ENCODE data around the gene ARRDC3. TPM values are rescaled to one million over a fixed set of nuclear protein-coding genes. Genes with fewer than 3 reads are reported as not detected.

The ARRDC3 gene
- polyA plus RNA-seq, 1 donor from 2014 or later = 297 TPM

DNA sequence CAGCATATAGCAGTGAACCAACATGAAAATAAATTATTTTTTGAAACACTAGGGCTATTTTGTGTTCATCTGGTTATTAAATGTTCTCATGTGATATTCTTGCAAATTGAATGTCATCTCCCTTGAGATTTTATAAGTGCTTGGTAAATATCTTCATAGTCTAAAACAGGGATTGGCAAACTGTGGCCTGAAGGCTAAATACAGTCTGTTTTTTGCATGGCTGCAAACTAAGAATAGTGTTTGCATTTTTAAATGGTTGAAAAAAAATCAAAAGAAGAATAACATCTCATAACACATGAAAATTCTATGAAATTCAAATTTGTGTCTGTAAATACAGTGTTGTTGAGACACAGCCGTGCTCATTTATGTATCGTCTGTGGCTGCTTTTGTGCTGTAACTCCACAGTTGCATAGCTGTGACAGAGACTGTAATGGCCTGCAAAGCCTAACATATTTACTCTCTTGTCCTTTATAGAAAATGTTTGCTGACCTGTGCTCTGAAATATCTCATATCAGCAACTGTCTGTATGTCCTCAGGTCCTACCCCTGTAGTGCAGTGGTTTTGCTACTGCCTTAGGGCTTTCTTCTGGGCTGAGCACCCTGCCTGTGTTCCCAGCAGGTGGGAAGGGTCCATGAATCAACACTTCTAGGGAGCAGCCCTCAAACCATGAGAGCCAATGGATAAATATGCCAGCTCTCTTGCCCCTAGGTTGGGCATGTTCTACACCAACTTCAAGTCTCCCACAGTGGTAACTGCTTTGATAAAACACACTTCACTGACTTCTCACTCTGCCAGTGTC, 41.7 kb upstream of the ARRDC3 start:
- Histone ChIP-seq H2AFZ (ENCODE audit: low read depth, low read length) (no peak overlapping the region), H3K36me3 (ENCODE audit: insufficient read depth, low read length) (no peaks in the 10 kb centered on the region), H3K27ac (ENCODE audit: low read length) (no peak overlapping the region), H3K9me2 (ENCODE audit: insufficient read depth, low read length) (no peaks in the 10 kb centered on the region), H3K9ac (ENCODE audit: low read length) (no peak overlapping the region), H3F3A (ENCODE audit: insufficient read depth, low read length, poor library complexity, severe bottlenecking) (no peaks in the 10 kb centered on the region), H3K27me3 (ENCODE audit: insufficient read depth, low read depth, low read length) (no peaks in the 10 kb centered on the region), H3K4me3 (ENCODE audit: low read length) (no peak overlapping the region), H3K4me2 (ENCODE audit: low read length) (no peak overlapping the region), H3K79me2 (replicated peaks; ENCODE audit: insufficient read depth, low read length) (no peaks in the 10 kb centered on the region), H4K20me1 (ENCODE audit: insufficient read depth) (no peaks in the 10 kb centered on the region), H3K9me3 (ENCODE audit: low read length) (no peaks in the 10 kb centered on the region)
- TF ChIP-seq, protein P1, sequence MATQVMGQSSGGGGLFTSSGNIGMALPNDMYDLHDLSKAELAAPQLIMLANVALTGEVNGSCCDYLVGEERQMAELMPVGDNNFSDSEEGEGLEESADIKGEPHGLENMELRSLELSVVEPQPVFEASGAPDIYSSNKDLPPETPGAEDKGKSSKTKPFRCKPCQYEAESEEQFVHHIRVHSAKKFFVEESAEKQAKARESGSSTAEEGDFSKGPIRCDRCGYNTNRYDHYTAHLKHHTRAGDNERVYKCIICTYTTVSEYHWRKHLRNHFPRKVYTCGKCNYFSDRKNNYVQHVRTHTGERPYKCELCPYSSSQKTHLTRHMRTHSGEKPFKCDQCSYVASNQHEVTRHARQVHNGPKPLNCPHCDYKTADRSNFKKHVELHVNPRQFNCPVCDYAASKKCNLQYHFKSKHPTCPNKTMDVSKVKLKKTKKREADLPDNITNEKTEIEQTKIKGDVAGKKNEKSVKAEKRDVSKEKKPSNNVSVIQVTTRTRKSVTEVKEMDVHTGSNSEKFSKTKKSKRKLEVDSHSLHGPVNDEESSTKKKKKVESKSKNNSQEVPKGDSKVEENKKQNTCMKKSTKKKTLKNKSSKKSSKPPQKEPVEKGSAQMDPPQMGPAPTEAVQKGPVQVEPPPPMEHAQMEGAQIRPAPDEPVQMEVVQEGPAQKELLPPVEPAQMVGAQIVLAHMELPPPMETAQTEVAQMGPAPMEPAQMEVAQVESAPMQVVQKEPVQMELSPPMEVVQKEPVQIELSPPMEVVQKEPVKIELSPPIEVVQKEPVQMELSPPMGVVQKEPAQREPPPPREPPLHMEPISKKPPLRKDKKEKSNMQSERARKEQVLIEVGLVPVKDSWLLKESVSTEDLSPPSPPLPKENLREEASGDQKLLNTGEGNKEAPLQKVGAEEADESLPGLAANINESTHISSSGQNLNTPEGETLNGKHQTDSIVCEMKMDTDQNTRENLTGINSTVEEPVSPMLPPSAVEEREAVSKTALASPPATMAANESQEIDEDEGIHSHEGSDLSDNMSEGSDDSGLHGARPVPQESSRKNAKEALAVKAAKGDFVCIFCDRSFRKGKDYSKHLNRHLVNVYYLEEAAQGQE (IDR thresholded peaks at IDR 0.05; ENCODE audit: borderline replicate concordance) = no peak
- TF ChIP-seq SMC3 (conservative IDR thresholded peaks at IDR 0.05; ENCODE audit: poor library complexity) = no peak
- no peak for TF ChIP-seq EP300 (conservative IDR thresholded peaks at IDR 0.05; ENCODE audit: poor library complexity, severe bottlenecking)
- TF ChIP-seq MXI1 (conservative IDR thresholded peaks at IDR 0.05; ENCODE audit: poor library complexity, severe bottlenecking) = no peak
- TF ChIP-seq, protein P2, sequence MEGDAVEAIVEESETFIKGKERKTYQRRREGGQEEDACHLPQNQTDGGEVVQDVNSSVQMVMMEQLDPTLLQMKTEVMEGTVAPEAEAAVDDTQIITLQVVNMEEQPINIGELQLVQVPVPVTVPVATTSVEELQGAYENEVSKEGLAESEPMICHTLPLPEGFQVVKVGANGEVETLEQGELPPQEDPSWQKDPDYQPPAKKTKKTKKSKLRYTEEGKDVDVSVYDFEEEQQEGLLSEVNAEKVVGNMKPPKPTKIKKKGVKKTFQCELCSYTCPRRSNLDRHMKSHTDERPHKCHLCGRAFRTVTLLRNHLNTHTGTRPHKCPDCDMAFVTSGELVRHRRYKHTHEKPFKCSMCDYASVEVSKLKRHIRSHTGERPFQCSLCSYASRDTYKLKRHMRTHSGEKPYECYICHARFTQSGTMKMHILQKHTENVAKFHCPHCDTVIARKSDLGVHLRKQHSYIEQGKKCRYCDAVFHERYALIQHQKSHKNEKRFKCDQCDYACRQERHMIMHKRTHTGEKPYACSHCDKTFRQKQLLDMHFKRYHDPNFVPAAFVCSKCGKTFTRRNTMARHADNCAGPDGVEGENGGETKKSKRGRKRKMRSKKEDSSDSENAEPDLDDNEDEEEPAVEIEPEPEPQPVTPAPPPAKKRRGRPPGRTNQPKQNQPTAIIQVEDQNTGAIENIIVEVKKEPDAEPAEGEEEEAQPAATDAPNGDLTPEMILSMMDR (IDR thresholded peaks at IDR 0.05; ENCODE audit: poor library complexity, severe bottlenecking) = no peak
- TF ChIP-seq EZH2 (IDR thresholded peaks at IDR 0.05; ENCODE audit: borderline replicate concordance, insufficient read depth, low read length, poor library complexity, severe bottlenecking) = no peak
- no peak for TF ChIP-seq POLR2AphosphoS5 (IDR thresholded peaks at IDR 0.05)
- no peak for TF ChIP-seq RAD21 (conservative IDR thresholded peaks at IDR 0.05)
- no peak for TF ChIP-seq TAF1 (IDR thresholded peaks at IDR 0.05; ENCODE audit: low read depth)

DNA sequence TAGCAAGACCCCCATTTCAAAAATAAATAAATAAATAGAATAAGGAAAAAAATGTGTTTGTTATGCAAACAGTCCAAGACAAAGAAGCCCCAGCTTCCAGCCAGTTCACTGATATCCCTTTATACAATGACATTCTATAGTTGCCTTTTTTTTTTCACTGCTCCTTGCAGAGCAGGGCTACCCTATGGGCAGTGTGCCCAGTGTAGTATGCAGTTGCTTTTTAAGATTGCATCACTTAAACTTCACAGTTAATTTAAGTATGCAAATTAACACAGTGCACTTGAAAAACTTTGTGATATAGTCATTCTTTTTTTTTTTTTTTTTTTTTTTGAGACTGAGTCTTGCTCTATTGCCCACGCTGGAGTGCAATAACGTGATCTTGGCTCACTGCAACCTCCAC, 40.8 kb upstream of the ARRDC3 start:
- H3K9ac ChIP-seq (ENCODE audit: low read length) = no peak overlapping the region
- no peaks in the 10 kb centered on the region for H3K36me3 ChIP-seq (ENCODE audit: insufficient read depth, low read length)
- H2AFZ ChIP-seq (ENCODE audit: low read depth, low read length) = no peak overlapping the region
- H3F3A ChIP-seq (ENCODE audit: insufficient read depth, low read length, poor library complexity, severe bottlenecking) = no peaks in the 10 kb centered on the region
- no peaks in the 10 kb centered on the region for H3K9me3 ChIP-seq (ENCODE audit: low read length)
- H3K4me2 ChIP-seq (ENCODE audit: low read length) = no peak overlapping the region
- no peaks in the 10 kb centered on the region for H3K79me2 ChIP-seq (replicated peaks; ENCODE audit: insufficient read depth, low read length)
- no peak overlapping the region for H3K4me3 ChIP-seq (ENCODE audit: low read length)
- H3K27ac ChIP-seq (ENCODE audit: low read length) = no peak overlapping the region
- H3K9me2 ChIP-seq (ENCODE audit: insufficient read depth, low read length) = no peaks in the 10 kb centered on the region
- no peaks in the 10 kb centered on the region for H3K27me3 ChIP-seq (ENCODE audit: insufficient read depth, low read depth, low read length)
- H4K20me1 ChIP-seq (ENCODE audit: insufficient read depth) = no peaks in the 10 kb centered on the region
- TF ChIP-seq EP300 (conservative IDR thresholded peaks at IDR 0.05; ENCODE audit: poor library complexity, severe bottlenecking) (no peak), EZH2 (IDR thresholded peaks at IDR 0.05; ENCODE audit: borderline replicate concordance, insufficient read depth, low read length, poor library complexity, severe bottlenecking) (no peak)

Data from neural cell (in vitro differentiated cells).